HG02798 (cell line): ENCODE measurements around the gene HAND2.

Source experiments
- ATAC-seq: cut with Tn5 transposase; IDR thresholded peaks from one replicate; pipeline ENCODE4 v1.9.1; 2021; ENCODE audit warnings: mild to moderate bottlenecking; ENCODE audit not compliant: unreplicated experiment, poor library complexity

Gene HAND2

DNA sequence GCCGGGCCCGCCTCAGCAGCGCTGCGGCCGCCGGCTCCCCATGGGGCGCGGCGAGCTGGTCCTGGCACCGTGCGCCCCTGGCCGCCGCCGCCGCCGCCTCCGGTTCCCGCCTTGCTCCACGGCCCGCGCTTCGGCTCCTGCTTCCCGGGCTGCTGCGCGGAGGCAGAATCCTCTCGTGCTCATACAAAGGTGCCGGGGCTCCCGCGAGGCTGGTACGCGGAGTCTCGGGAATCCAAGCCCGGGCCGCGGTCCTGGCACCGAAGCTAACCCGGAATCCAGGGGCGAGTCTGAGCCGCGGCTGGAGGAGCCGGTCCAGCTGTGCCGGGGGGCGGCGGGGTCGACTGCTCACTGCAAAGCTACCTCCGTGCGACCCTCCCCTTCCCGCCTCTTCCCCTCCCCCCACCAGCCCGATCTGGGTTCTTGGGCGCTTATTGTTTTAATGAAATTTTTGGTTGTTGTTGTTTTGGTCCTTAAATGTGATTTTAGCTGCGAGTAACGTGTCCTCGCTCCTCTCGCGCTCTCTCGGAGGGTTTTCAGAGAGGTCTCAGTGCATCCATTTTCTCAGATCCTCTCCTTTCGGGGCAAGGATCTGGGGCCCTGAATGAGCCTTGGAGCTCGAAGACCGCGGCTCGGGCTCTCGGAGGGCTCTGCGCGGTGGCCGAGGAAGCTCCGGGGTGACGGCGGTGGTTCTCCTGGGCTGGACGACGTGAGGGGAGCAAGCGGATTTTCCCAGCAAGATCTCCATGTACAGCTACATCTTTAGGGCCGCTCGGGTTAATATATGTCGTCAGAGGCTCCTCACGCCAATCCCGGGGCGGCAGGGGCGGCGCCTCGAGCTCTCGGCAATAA, at the start of gene HAND2:
TSS of gene HAND2 (minus strand) at position 753 of the 849 bp plus-strand sequence. CDS start 940 bp downstream, outside the sequence.
- no peak for ATAC-seq

DNA sequence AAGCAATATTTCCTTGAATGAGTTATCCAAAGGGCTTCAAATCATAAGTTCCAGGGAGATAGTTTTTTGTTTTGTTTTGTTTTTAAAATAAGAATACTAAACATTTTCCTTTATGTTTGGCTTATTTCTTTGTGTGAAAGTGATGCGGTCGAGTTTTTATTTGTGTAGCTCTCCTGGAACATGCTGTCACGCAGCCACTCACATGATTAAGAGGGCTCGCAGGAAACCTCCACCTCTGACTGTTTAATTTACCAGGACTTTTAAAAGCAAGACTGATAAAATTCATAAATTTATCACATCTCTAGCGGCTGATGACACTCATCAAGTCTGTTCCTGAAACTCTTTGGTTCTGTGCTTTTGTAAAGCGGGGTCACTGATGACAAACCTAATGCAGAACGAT, 48.9 kb upstream of the HAND2 start:
- no peak for ATAC-seq

DNA sequence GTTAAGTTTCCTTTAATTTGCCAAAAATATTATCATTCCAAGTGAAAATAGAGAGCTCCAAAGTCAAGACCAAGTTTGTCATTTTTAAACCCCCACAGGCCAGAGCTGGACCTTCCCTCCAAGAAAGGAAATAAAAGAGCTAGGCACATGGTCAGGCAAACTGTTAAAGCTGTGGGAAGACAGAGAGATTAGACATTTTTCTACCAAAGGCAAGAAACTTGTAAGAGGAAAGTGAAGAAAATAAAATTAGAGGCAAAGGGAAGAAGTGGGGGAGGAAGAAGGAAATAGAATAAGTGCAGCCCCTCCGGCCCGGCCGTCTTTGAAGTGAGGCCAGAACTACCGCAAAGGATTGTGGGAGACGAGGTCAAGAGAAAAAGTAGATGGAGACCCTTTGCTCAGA, 47.9 kb upstream of the HAND2 start:
- ATAC-seq, result no peak

DNA sequence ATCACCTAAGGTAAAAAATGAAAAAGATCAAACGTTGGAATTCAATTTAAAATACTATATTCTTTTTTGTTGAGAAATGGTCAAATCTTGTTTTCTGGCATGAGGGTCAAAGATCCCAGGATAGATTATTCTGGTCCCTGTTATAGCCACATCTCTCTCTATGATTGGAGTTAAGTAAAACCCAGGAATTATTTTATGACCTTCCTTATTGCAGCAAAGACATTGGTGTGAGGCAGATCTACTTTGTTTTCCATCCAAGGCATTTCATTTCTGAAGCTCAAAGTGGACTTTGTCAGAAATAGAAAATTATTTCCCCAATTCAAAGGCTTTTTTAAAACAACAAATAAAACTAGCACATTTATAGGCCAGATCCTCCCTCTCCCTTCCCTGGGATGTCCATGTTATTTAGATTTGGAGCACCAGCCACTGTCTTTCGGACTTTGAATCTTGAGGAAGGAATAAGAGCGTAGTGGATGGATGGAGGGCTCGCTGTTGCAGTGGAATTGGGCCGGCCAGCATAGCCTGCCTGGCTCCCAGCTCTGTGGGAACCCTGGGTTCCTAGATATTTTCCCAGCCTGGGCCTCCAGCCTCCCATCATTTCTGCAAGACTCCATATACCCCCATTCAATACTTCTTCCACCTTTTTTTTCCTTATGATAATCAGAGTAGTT, 45.6 kb upstream of the HAND2 start:
- ATAC-seq, result no peak

DNA sequence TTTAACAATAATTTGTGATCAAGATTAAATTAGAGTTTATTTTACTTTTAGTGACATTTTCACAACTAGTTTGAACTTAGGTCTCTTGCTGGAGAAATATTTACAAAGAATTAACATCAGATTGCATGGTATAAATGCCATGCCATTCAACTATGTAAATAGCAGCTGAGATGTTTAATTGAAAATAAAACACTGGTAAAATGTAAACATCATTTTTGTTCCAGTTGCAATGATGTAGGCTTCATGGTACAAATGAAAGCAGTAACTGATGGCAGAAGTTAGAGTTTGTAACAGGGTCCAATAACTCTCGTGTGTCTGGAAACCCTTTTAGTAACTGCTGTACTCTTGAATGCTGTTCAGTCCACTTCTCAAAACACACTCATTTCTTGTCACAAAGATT, 43.7 kb upstream of the HAND2 start:
- ATAC-seq, result no peak

DNA sequence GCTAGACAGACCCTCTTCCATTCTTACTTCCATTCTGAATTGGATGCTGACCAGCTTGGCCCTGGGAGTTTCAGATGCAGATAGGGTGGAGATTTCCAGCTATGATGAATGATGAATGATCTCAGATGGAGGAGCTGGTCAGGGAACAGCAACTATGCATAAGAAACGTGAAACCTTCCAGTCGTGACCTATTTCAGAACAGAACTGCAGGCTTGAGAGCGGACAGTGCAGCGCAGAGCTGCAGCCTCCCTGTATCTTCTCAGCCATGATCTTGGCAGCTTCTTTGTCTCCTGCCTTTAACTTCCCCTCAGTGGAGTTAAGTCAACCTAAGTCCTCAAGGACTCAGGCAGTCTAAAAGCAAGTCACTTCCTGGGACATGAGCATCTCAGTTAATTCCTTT, 43.3 kb upstream of the HAND2 start:
- ATAC-seq, result no peak

DNA sequence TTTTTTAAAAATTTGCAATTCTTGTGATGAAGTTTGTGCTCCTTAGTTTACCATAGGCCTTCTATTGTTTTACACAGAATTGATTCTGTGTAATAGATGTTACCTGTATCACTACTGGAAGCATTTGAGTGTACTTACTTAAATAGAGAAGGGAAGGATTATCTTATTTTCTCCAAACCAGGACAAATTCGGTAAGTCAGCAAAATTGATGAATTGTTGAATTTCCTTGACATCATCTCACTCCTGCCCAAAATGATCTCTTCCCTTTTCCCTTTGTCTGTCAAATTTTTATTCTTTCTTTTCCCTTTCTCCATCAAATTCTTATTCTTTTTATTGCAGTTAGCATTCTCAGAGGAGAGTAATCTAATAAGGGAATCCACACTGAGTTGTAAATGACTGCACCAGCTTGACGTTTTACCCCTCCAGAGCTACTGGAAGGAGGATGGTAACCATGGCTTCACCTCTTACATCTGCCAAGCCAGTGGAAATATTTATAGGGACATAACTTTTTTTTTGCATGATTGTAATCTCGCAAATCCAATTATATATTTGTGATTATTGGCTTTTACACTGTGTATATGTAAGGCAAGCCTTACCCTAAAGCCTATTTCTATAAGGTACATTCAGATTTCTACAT, 42.6 kb upstream of the HAND2 start:
- ATAC-seq, result no peak

DNA sequence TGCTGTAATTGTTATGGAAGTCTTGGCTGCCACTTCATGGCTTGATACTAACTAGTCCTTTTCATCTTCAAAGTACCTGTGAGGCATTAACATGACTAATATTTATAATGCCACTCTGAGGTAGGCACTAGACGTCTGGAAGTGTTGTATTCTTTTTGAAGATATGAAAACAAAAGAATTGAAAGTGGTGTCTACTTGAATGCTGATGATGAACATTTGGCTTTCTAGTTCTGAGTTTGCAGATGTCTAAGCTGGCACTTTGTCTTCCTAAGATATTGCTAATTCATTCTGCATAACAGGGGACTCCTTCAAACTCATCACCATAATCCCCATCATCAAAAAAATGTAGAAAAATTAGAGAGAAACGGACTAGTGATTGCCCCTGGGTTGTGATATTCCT, 41.6 kb upstream of the HAND2 start:
- no peak for ATAC-seq

DNA sequence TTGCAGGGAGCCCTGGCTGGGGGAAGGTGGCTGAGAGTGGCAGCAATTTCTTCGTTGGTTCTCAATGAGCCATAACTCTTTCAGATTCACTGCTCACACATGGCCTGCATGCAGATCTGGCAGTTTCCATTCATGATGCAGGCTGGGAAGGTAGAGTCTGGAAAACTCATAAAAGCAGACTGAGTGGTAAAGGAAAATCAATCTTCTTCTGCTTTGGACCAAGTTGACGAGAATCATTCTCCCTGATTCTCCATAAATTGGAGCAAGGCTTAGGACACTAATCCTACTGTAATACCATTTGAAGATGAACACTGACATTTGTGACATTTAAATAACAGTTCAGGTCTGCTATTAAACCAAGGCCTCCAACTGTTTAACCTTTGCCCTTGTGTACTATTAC, 35.3 kb upstream of the HAND2 start:
- no peak for ATAC-seq

DNA sequence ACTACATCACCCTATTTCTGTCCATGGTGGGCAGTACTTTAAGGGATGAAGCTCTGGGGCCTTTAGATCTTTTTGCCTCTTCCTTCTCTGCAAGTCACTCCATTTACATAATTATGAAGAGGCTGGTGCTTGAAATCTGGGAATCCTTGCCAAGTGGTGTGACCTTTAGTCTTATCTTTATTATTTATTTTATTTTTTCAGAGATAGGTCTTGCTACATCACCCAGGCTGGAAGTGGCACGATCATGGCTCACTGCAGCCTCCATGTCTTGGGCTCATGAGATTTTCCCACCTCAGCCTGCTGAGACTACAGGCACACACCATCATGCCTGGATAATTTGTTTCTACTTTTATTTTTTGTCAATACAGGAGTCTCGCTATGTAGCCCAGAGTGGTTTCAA, 34.4 kb upstream of the HAND2 start:
- ATAC-seq, result no peak

DNA sequence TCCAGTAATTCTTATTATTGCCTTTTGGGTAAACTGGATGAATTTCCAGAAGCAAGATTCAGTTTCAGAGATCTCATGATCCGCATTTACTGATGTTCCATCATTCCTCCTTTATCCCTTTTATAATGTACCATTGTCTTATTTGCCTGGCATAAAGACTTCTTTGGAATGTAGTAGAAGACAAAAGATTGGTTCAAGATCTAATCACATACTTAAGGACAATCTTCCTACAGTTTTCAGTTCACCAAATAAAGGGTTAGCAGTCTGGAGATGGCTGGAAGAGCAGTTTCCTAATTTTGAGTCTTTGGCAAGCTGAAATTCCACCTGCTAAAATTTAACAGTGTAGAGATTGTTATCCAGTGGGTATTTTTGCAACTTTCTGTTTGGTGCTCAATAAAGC, 30.9 kb upstream of the HAND2 start:
- ATAC-seq, result no peak

DNA sequence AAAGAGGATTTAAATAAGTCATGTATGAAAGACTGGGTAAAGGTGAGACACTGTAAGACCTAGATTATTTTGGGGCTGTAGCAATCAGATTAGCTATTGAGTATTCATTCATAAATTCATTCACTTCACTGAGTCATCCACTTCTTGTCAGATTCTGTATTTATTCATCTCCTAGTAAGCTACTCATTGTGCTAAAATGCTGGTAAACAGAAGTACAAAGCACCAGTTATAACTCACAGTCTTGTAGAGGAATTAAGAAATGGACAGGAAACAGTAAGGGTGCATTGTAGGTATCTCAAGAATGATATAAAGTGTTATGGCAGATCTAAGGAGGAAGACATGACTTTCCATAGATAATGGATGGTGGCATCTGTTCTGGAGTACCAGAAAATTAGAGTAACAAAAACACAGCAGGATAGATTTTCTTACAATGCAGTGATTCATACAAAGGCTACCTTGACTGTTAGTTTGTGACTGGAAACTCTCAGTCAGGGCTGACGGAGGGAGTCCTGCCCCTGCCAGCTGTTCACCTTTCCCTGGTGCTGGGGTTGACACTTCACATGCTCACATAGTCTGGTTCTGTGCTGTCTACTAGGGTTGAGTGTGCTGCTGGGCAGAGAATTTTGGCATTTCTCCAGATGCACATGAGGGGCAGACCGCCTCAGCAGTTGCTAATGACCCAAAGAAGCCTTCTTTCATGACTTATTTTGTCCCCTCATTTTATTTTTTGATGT, 26.5 kb upstream of the HAND2 start:
- no peak for ATAC-seq

DNA sequence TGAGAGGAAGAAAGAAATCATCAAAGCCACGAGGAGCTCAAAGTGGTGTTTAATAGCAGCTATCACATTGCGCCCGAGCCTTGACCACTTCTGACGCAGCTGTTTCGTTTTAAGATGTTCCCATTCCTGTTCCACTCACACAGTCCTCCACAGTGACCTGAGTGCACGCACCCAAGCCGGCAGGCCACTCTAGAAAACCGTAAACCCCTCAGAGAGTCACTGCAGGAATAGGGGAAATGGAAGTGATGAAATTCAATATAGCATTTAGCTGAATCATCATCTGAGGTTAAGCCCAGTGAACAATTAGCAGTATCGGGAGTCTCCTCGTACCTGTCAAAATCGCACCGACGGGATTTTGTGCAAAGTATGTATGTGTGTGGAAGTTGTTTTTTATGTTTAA, 17.9 kb upstream of the HAND2 start:
- ATAC-seq, result no peak

DNA sequence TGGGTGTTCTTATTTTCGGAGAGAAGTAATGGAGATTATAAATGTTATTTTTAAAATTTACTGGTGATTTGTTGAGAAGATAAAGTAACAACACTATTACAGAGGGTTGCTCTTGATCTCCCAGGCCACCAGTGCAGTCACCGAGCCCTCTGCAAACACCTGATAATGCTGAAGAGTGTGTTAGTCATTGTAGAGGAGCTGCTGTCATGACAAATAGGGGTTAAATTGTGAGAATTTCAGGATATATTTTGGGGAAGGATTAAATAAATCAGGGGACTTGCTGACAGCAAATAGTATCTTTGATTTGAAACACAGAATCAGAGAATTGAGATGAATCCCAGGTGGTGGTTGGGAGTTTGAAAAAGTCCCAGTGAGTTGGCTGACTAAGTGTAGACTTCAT, 16.7 kb upstream of the HAND2 start:
- ATAC-seq, result no peak

DNA sequence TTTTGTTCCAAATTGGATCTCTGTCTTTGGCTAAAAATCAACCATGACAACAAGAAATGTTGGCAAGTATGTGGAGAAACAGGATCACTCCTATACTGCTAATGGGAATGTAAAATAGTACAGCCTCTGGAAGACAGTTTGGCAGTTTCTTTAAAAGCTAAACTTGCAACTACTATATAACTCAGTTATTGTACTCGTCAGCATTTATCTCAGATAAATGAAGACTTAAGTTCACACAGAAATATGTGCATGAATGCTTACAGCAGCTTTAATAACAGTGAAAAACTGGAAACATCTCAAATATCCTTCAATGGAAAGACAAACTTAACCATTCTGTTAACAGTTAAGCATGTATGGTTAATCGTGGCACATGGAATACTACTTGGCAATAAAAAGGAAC, 15.4 kb upstream of the HAND2 start:
- ATAC-seq, result no peak

DNA sequence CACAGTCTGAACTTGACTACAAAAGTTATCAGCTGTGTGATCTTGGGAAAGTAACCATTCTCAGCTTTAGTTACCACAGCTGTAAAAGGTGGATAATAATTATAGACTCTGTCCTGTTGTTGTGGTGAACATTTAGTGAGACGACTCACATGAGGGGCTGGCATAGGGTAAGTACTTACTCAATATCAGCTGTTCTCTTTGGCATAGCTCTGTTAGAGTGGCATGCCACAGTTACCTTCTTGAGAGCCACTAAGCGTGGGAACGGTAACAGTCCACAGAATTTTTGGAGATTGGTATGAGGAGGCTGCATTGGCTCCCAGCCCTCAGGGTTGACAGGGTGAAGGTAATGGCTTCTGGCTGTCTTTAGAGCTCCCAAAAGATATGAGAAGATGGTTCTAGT, 13.2 kb upstream of the HAND2 start:
- no peak for ATAC-seq

DNA sequence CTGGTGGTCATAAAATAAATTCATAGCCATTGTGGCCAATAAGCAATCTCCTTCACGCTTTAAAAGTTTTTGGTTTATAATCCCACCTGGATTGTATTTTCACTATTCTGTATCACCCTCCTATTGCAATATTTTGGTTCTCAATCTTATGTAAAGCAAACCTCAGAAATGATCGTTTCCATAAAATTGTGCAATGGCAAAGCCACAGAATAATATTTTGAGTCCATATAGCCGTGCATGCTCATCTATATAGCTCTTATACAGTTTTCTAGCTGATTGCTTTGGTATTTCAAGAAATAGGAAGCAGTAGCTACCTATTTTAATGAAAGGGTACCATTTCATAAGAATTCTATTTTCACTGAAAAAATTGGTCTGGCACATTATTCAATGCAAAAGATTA, 10.0 kb upstream of the HAND2 start:
- no peak for ATAC-seq

DNA sequence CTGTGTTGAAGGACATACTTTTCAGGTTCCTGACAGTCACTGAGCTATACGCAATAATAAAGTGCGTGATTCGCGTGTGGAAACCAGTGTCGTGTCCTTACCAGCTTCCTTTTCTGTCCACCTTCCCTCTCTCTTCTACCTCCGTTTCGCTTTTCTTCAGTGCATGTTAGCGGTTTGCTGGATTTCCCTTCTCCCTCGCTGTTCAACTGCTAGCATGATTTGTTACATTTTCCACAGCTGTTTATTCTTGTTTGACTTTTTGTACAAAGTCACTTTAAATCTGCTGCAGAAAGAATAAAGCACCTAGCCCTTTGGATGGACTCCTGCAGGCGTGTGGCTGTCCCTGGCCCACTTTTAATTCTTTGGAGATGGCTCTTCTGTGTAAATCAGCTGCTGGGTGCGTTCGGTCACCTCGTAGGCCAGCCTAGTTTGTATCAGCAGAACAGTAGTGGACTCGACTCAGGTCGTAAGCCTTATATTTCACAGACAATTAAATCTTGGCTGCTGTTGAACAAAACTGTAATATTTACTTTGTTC, 8.9 kb upstream of the HAND2 start:
- no peak for ATAC-seq

DNA sequence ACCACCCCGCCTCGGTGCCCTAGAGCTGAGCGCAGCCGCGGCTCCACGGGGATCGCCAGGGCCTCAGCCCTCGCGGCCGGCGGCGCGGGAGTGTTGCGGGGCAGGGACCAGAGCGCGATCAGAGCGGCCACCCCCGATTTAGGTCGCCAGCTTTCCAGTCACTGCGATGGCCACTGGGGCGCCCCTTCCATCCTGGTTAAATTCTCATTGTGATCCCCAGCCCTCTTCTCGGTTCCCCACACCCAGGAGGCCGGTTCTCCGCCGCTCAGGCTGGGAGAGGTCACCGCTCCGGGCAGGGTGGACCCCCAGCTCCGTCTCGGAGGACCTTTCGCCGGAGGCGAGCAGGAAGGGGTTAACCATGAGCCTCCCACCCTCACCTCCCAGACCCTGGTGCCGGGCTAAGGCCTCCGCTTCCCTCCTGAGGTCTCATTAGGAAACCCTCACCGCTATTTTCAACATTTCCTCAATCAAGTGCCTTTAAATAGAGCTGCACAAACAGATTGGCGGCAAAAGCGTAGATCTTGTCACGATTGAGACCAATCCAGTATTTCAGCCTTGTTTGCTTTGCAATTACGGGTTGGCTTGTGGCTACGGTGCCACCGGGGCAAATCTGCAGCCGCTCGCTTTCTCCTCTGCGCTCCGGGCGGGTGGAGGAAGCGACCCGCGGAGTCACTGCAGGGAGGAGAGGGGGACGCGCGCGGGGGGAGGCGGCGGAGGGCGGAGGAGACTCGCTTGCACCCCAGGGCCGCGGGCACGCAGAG, 8.3 kb upstream of the HAND2 start:
- ATAC-seq, result no peak

DNA sequence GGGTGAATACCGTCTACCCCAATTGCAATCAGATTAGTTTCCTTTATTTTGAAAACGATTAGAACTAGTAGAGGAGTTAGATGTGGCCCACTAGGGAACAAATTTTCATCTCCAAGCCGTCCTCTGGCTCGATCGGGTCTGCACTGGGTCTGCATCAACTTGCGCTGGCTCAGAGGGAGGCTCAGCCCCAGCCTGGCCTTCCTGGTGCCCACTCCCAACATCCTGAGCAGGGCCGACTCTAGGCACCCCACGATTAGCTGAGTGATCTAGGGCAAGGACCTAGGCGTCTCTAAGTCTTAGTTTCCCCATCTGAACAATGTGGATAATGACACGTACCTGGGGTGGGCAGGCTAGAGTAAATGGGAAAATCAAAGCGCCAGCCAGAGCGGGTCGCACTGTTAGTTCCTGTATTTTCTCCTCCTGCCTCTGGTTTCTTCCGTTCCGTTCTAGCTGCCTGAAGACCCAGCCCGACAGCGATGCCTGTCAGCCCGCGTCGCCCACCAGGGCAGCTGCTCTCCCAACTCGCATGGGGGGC, 7.7 kb upstream of the HAND2 start:
- ATAC-seq, result no peak
